Kidney epithelial cell (primary cell): ENCODE data around the gene CDON. TPM values are rescaled to one million over a fixed set of nuclear protein-coding genes. Genes with fewer than 3 reads are reported as not detected.
"Not testable (repeated sequence)": the region's sequence is repeated elsewhere in the genome, so short reads cannot be mapped to it uniquely, and the experiment has no call there.

ENCODE experiments used
- DNase-seq: peaks from one replicate; pipeline ENCODE4 v3.0.0-alpha.2; 2010; ENCODE audit warnings: low read depth
- H3K27me3 ChIP-seq: 2 replicates; pipeline ENCODE4 v1.6.0; 2011; ENCODE audit warnings: low read length; ENCODE audit not compliant: control insufficient read depth, insufficient read depth
- H3K36me3 ChIP-seq: 2 replicates; pipeline ENCODE4 v1.5.1; 2011; ENCODE audit warnings: low read length; ENCODE audit not compliant: control insufficient read depth, insufficient read depth
- H3K4me3 ChIP-seq: 2 replicates; pipeline ENCODE4 v1.5.1; 2011; ENCODE audit warnings: low read depth, mild to moderate bottlenecking, control low read depth, low read length
- CTCF ChIP-seq: IDR thresholded peaks from 2 replicates; pipeline ENCODE4 v1.5.1; 2011; ENCODE audit warnings: mild to moderate bottlenecking, moderate library complexity, low read length, control low read depth, inconsistent platforms; ENCODE audit not compliant: insufficient read depth, poor library complexity, severe bottlenecking
- total RNA-seq: library from RNA; depleted of rRNA; stranded (reverse); fragments of >200 nt; gene quantifications from 2 replicates; pipeline ENCODE4 v1.2.3, GENCODE V29; 2015

CDON gene
- total RNA-seq, 1 donor from 2014 or later: 10.4 TPM

- no peak for TF ChIP-seq CTCF
- no peak overlapping the region for H3K4me3 ChIP-seq
- H3K27me3 ChIP-seq: no peaks in the 10 kb centered on the region
- H3K36me3 ChIP-seq: no peaks in the 10 kb centered on the region
- no peak for DNase-seq
Observed at GRCh38 chr11:126032375-126032774, 30.3 kb downstream of the CDON start.

- no peak for TF ChIP-seq CTCF
- no peaks in the 10 kb centered on the region for H3K27me3 ChIP-seq
- H3K4me3 ChIP-seq: no peak overlapping the region
- no peak for DNase-seq
- no peaks in the 10 kb centered on the region for H3K36me3 ChIP-seq
Observed at GRCh38 chr11:126029805-126030204, 32.9 kb downstream of the CDON start.

GRCh38 chr11:126029237-126029636 is 33.4 kb downstream of the CDON start:
- no peak for TF ChIP-seq CTCF
- H3K27me3 ChIP-seq: no peaks in the 10 kb centered on the region
- no peak overlapping the region for H3K4me3 ChIP-seq
- no peak for DNase-seq
- H3K36me3 ChIP-seq: no peaks in the 10 kb centered on the region

- not testable (repeated sequence) for H3K27me3 ChIP-seq
Observed at GRCh38 chr11:126028534-126028933, 34.1 kb downstream of the CDON start.

GRCh38 chr11:126026579-126026978 is 36.1 kb downstream of the CDON start:
- TF ChIP-seq CTCF: no peak
- H3K36me3 ChIP-seq: no peaks in the 10 kb centered on the region
- no peak for DNase-seq
- H3K4me3 ChIP-seq: no peak overlapping the region
- H3K27me3 ChIP-seq: no peaks in the 10 kb centered on the region

More at GRCh38 chr11:126028534-126028933, 34.1 kb downstream of the CDON start:
- not testable (repeated sequence) for DNase-seq, H3K36me3 ChIP-seq, H3K4me3 ChIP-seq

GRCh38 chr11:126025822-126026221 is 36.8 kb downstream of the CDON start:
- H3K27me3 ChIP-seq: no peaks in the 10 kb centered on the region
- TF ChIP-seq CTCF: no peak
- H3K4me3 ChIP-seq: no peak overlapping the region
- H3K36me3 ChIP-seq: no peaks in the 10 kb centered on the region
- no peak for DNase-seq

GRCh38 chr11:126024123-126024522 is 38.5 kb downstream of the CDON start:
- no peak for DNase-seq
- H3K36me3 ChIP-seq: no peaks in the 10 kb centered on the region
- H3K4me3 ChIP-seq: no peak overlapping the region
- H3K27me3 ChIP-seq: no peaks in the 10 kb centered on the region
- TF ChIP-seq CTCF: no peak
